Trophoblast cell (in vitro differentiated cells and primary cell): Measurements from ENCODE around the gene IFT22.
A peak's percentile ranks its signal among the peaks of the same experiment; 100 is the strongest.

Source experiments
- DNase-seq, 2 donors: peaks; one replicate each; pipeline ENCODE4 v3.0.0-alpha.2; 2016
- H2AFZ ChIP-seq: 2 replicates; pipeline ENCODE4 v1.6.1; 2013; ENCODE audit warnings: low read length, moderate library complexity, mild to moderate bottlenecking; ENCODE audit not compliant: insufficient read depth, poor library complexity
- H2AK5ac ChIP-seq: 2 replicates; pipeline ENCODE4 v1.6.1; 2013; ENCODE audit warnings: mild to moderate bottlenecking, low read length
- H2BK120ac ChIP-seq: 2 replicates; pipeline ENCODE4 v1.6.1; 2013; ENCODE audit warnings: low read length, mild to moderate bottlenecking, moderate library complexity; ENCODE audit not compliant: insufficient read depth, poor library complexity
- H2BK12ac ChIP-seq: 2 replicates; pipeline ENCODE4 v1.6.1; 2013; ENCODE audit warnings: mild to moderate bottlenecking, low read length, moderate library complexity
- H2BK5ac ChIP-seq: 2 replicates; pipeline ENCODE4 v1.6.1; 2013; ENCODE audit warnings: low read length, low read depth, moderate library complexity, mild to moderate bottlenecking; ENCODE audit not compliant: poor library complexity
- H3K14ac ChIP-seq: 2 replicates; pipeline ENCODE4 v1.6.1; 2013; ENCODE audit warnings: mild to moderate bottlenecking, low read length
- H3K18ac ChIP-seq: 2 replicates; pipeline ENCODE4 v1.6.1; 2013; ENCODE audit warnings: mild to moderate bottlenecking, low read length
- H3K23ac ChIP-seq: 2 replicates; pipeline ENCODE4 v1.6.1; 2013; ENCODE audit warnings: low read length
- H3K27ac ChIP-seq: 2 replicates; pipeline ENCODE4 v1.5.1; 2013; ENCODE audit warnings: low read depth, mild to moderate bottlenecking, inconsistent platforms, low read length, moderate library complexity
- H3K27me3 ChIP-seq: 2 replicates; pipeline ENCODE4 v1.6.1; 2013; ENCODE audit warnings: inconsistent platforms, mild to moderate bottlenecking, low read length, moderate library complexity; ENCODE audit not compliant: insufficient read depth
- H3K36me3 ChIP-seq, 2 experiments: 1 replicate in 1 of 2; 2 replicates in 1 of 2; pipeline ENCODE4 v1.6.1; 2013; ENCODE audit warnings: low read length in 2 of 2, mild to moderate bottlenecking in 2 of 2, moderate library complexity in 1 of 2; ENCODE audit not compliant: insufficient read depth in 2 of 2, control insufficient read depth in 1 of 2
- H3K4ac ChIP-seq: 2 replicates; pipeline ENCODE4 v1.6.1; 2013; ENCODE audit warnings: low read depth, mild to moderate bottlenecking, low read length, moderate library complexity
- H3K4me1 ChIP-seq, 2 experiments: 1 replicate in 1 of 2; 2 replicates in 1 of 2; pipeline ENCODE4 v1.6.1; 2013; ENCODE audit warnings: low read length in 2 of 2, mild to moderate bottlenecking in 2 of 2, moderate library complexity in 1 of 2; ENCODE audit not compliant: insufficient read depth in 2 of 2, control insufficient read depth in 1 of 2
- H3K4me2 ChIP-seq: 2 replicates; pipeline ENCODE4 v1.6.1; 2013; ENCODE audit warnings: inconsistent platforms, mild to moderate bottlenecking, low read length, moderate library complexity
- H3K4me3 ChIP-seq: 2 replicates; pipeline ENCODE4 v1.5.1; 2013; ENCODE audit warnings: mild to moderate bottlenecking, low read depth, low read length, inconsistent platforms
- H3K79me1 ChIP-seq: one replicate; pipeline ENCODE4 v1.6.1; 2013; ENCODE audit warnings: low read length
- H3K79me2 ChIP-seq: 2 replicates; pipeline ENCODE4 v1.6.1; 2013; ENCODE audit warnings: low read length, mild to moderate bottlenecking; ENCODE audit not compliant: control insufficient read depth, insufficient read depth, poor library complexity
- H3K9ac ChIP-seq: 2 replicates; pipeline ENCODE4 v1.6.1; 2013; ENCODE audit warnings: mild to moderate bottlenecking, low read length
- H3K9me3 ChIP-seq: 2 replicates; pipeline ENCODE4 v1.6.1; 2013; ENCODE audit warnings: low read depth, mild to moderate bottlenecking, control low read depth, inconsistent platforms, low read length; ENCODE audit not compliant: insufficient read depth
- H4K12ac ChIP-seq: 2 replicates; pipeline ENCODE4 v1.6.1; 2013; ENCODE audit warnings: low read depth, mild to moderate bottlenecking, low read length, moderate library complexity
- H4K8ac ChIP-seq: 2 replicates; pipeline ENCODE4 v1.6.1; 2013; ENCODE audit warnings: low read depth, mild to moderate bottlenecking, low read length, moderate library complexity
- H4K91ac ChIP-seq: one replicate; pipeline ENCODE4 v1.6.1; 2013; ENCODE audit warnings: low read depth, mild to moderate bottlenecking, low read length, moderate library complexity
- WGBS: extraction: QIAGEN DNeasy Blood & Tissue Kit; methylation state at CpG from one replicate; pipeline ENCODE4 v1.1.7; 2013; ENCODE audit warnings: missing lambda C conversion rate; ENCODE audit not compliant: insufficient read length, insufficient coverage; ENCODE audit errors: extremely low coverage; 5-methylcytosine and 5-hydroxymethylcytosine counted together

Gene IFT22

GRCh38 chr7:101332026-101332425 is 10.4 kb upstream of the IFT22 start:
- Histone ChIP-seq H2BK5ac (no peak overlapping the region), H3K27ac (no peak overlapping the region), H3K27me3 (no peaks in the 10 kb centered on the region), H3K18ac (no peak overlapping the region), H3K23ac (no peak overlapping the region), H2BK12ac (no peak overlapping the region), H3K9me3 (no peaks in the 10 kb centered on the region), H3K4me1 (peaks cover 0 to 3% of the 10 kb centered on the region in 2 experiments), H4K91ac (no peak overlapping the region), H3K4me2 (no peak overlapping the region), H3K79me2 (no peaks in the 10 kb centered on the region), H2AK5ac (no peak overlapping the region), H3K4ac (no peak overlapping the region), H3K36me3 (no peaks in the 10 kb centered on the region), H4K8ac (no peak overlapping the region), H4K12ac (no peak overlapping the region), H3K4me3 (no peak overlapping the region), H3K9ac (no peak overlapping the region), H2BK120ac (no peak overlapping the region), H2AFZ (no peak overlapping the region), H3K79me1 (no peaks in the 10 kb centered on the region), H3K14ac (no peak overlapping the region)
- WGBS: no CpG with 5 or more reads among the region's 8 CpGs
- no peak for DNase-seq

- no peak overlapping the region for H3K4me3 ChIP-seq
These were observed 8.4 kb upstream of the IFT22 start for GRCh38 chr7:101330011-101330484.

DNA sequence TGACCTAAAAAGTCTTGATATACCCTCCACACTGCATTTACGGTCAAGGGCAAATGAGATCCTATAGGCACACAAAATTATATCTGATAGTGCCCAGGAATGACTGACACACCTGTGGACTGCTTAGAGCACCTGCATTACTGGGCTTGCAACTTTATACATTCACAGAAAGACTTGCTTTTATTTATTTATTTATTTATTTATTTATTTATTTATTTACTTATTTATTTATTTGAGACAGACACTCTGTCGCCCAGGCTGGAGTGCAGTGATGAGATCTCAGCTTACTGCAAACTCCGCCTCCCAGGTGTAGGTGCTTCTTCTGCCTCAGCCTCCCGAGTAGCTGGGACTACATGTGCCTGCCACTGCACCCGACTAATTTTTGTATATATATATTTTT is 6.5 kb upstream of the IFT22 start:
- no peaks in the 10 kb centered on the region for H3K27me3 ChIP-seq
- no peak overlapping the region for H3K4ac ChIP-seq
- no peaks in the 10 kb centered on the region for H3K79me1 ChIP-seq
- no peak overlapping the region for H3K27ac ChIP-seq
- no peak overlapping the region for H3K4me3 ChIP-seq
- no peaks in the 10 kb centered on the region for H3K79me2 ChIP-seq
- no peak overlapping the region for H3K9ac ChIP-seq
- H2BK120ac ChIP-seq: no peak overlapping the region
- H2AFZ ChIP-seq: no peak overlapping the region
- WGBS: no CpG with 5 or more reads among the region's 5 CpGs
- no peak overlapping the region for H3K23ac ChIP-seq
- H4K8ac ChIP-seq: no peak overlapping the region
- no peak overlapping the region for H2BK12ac ChIP-seq
- H3K14ac ChIP-seq: no peak overlapping the region
- H3K18ac ChIP-seq: no peak overlapping the region
- no peak overlapping the region for H4K91ac ChIP-seq
- peaks cover 0 to 3% of the 10 kb centered on the region in 2 experiments for H3K4me1 ChIP-seq
- H4K12ac ChIP-seq: no peak overlapping the region
- no peak for DNase-seq
- H3K9me3 ChIP-seq: no peaks in the 10 kb centered on the region
- H3K4me2 ChIP-seq: no peak overlapping the region
- no peak overlapping the region for H2BK5ac ChIP-seq
- H2AK5ac ChIP-seq: no peak overlapping the region
- no peaks in the 10 kb centered on the region for H3K36me3 ChIP-seq

More at GRCh38 chr7:101330011-101330484, 8.4 kb upstream of the IFT22 start:
- Histone ChIP-seq H3K4me1 (peaks cover 0 to 3% of the 10 kb centered on the region in 2 experiments), H3K36me3 (no peaks in the 10 kb centered on the region), H3K23ac (no peak overlapping the region), H2AK5ac (no peak overlapping the region), H3K27ac (peak overlapping the region; percentile 75), H2AFZ (no peak overlapping the region), H3K14ac (no peak overlapping the region), H3K9me3 (no peaks in the 10 kb centered on the region), H3K79me1 (no peaks in the 10 kb centered on the region), H4K91ac (no peak overlapping the region), H2BK5ac (no peak overlapping the region), H2BK12ac (no peak overlapping the region), H4K8ac (no peak overlapping the region), H3K4ac (no peak overlapping the region), H3K4me2 (no peak overlapping the region), H3K79me2 (no peaks in the 10 kb centered on the region), H3K27me3 (no peaks in the 10 kb centered on the region), H2BK120ac (no peak overlapping the region), H4K12ac (no peak overlapping the region), H3K18ac (no peak overlapping the region), H3K9ac (no peak overlapping the region)
- no peak for DNase-seq
- no CpG with 5 or more reads among the region's 15 CpGs for WGBS

DNA sequence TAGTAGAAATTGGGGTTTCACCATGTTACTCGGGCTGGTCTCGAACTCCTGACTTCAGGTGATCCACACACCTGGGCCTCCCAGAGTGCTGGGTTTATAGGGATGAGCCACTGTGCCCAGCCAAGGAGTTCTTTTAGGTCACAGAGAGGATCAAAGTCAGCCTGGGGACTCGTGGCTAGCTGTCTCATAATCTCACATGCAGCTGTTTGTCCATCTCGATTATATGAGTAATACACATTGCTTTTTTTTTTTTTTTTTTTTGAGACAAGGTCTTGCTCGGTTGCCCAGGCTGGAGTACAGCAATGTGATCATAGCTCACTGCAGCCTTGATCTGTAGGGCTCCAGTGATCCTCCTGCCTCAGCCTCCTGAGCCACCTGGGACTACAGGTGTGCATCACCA is 2.2 kb downstream of the IFT22 start:
- Histone ChIP-seq H4K91ac (no peak overlapping the region), H3K4me1 (peaks cover 3 to 4% of the 10 kb centered on the region in 2 experiments), H3K4me2 (no peak overlapping the region), H3K18ac (no peak overlapping the region), H2BK5ac (no peak overlapping the region), H2AFZ (no peak overlapping the region), H3K4me3 (no peak overlapping the region), H3K27me3 (no peaks in the 10 kb centered on the region), H3K14ac (no peak overlapping the region), H2AK5ac (no peak overlapping the region), H3K4ac (no peak overlapping the region), H3K36me3 (peaks cover 11 to 14% of the 10 kb centered on the region in 2 experiments), H4K12ac (no peak overlapping the region), H4K8ac (no peak overlapping the region), H3K9me3 (no peaks in the 10 kb centered on the region), H2BK120ac (no peak overlapping the region), H2BK12ac (no peak overlapping the region), H3K27ac (no peak overlapping the region), H3K23ac (no peak overlapping the region), H3K79me2 (peaks cover 3% of the 10 kb centered on the region), H3K79me1 (peaks cover 5% of the 10 kb centered on the region), H3K9ac (no peak overlapping the region)
- no peak for DNase-seq
- WGBS: no CpG with 5 or more reads among the region's 5 CpGs
